Upper lobe of left lung (tissue), 6 donors: ENCODE results near the gene STIM1. TPM values are rescaled to one million over a fixed set of nuclear protein-coding genes. Genes with fewer than 3 reads are reported as not detected.

Experiments used
- ATAC-seq, 2 donors: fragments of 200-7000 bp; cut with Tn5 transposase; one replicate each; pipeline ENCODE4 v1.9.1; 2022; ENCODE audit warnings: mild to moderate bottlenecking in 2 of 2, moderate library complexity in 2 of 2; ENCODE audit not compliant: low FRiP score in 2 of 2
- DNase-seq, 2 donors: peaks; one replicate each; pipeline ENCODE4 v3.0.0-alpha.2; 2019 to 2020
- H3K27ac ChIP-seq, 4 donors: fragments of 200-600 bp; sonication (generic); one replicate each; pipeline ENCODE4 v1.5.1; 2016 to 2019
- H3K27me3 ChIP-seq, 4 donors: fragments of 200-600 bp; sonication (generic); one replicate each; pipeline ENCODE4 v1.5.1; 2017 to 2019
- H3K36me3 ChIP-seq, 4 donors: fragments of 200-600 bp; sonication (generic); one replicate each; pipeline ENCODE4 v1.5.1; 2016 to 2019
- H3K4me1 ChIP-seq, 4 donors: fragments of 200-600 bp; sonication (generic); one replicate each; pipeline ENCODE4 v1.5.1; 2018 to 2019
- H3K4me3 ChIP-seq, 4 donors: fragments of 200-600 bp; sonication (generic); one replicate each; pipeline ENCODE4 v1.5.1; 2017 to 2019; ENCODE audit warnings: mild to moderate bottlenecking in 2 of 4, moderate library complexity in 1 of 4
- H3K9me3 ChIP-seq, 4 donors: fragments of 200-600 bp; sonication (generic); one replicate each; pipeline ENCODE4 v1.5.1; 2018 to 2019
- CTCF ChIP-seq, 6 experiments: fragments of 450-650 bp in 4 of 6; fragments of 200-600 bp in 2 of 6; sonication (generic) in 2 of 6; IDR thresholded peaks; one replicate each; pipeline ENCODE4 v1.5.1; 2016 to 2019; ENCODE audit warnings: antibody characterized with exemption in 6 of 6
- EP300 ChIP-seq, 4 donors: sonication (generic); formaldehyde crosslinking; IDR thresholded peaks; one replicate each; pipeline ENCODE4 v1.5.1; 2017; ENCODE audit warnings: antibody characterized with exemption in 4 of 4, control low read depth in 2 of 4
- POLR2A ChIP-seq, 4 donors: fragments of 450-650 bp; IDR thresholded peaks; one replicate each; pipeline ENCODE4 v1.5.1; 2016 to 2017; ENCODE audit warnings: antibody characterized with exemption in 4 of 4, mild to moderate bottlenecking in 2 of 4
- POLR2AphosphoS5 ChIP-seq, 2 donors: sonication (generic); formaldehyde crosslinking; IDR thresholded peaks; one replicate each; pipeline ENCODE4 v1.5.1; 2017; ENCODE audit warnings: antibody characterized with exemption in 2 of 2
- WGBS, 2 donors: methylation state at CpG; one replicate each; pipeline ENCODE4 v1.1.5; 2017 to 2018; 5-methylcytosine and 5-hydroxymethylcytosine counted together
- total RNA-seq, 6 donors: library from RNA; depleted of rRNA in 4 of 6; stranded (reverse); fragments of >200 nt in 4 of 6; gene quantifications; one replicate each; pipeline versions ENCODE4 v1.1.0 to v1.2.1, GENCODE V29; 2016 to 2021
- donor health status: DM: no; HTN: no; CAD: no; lungs with moderate emphysema.
- donor health status: DM: no; HTN: yes; CAD: no; lungs with severe emphysema.

The STIM1 gene
- total RNA-seq, 6 donors from 2014 or later, result 39.7 to 81.8 (median 56.5) TPM

- no peaks in the 10 kb centered on the region for H3K27me3 ChIP-seq
- peak in 1 of 2 donors; percentile 93 for ATAC-seq
- peak overlapping the region; percentile 18 to 71 (median 37) for H3K27ac ChIP-seq
- no peaks in the 10 kb centered on the region for H3K9me3 ChIP-seq
- no peaks in the 10 kb centered on the region for H3K36me3 ChIP-seq
- peaks cover 5 to 12% (median 11%) of the 10 kb centered on the region in 4 donors for H3K4me1 ChIP-seq
- peak in 1 of 2 donors; percentile 75 for DNase-seq
- TF ChIP-seq POLR2AphosphoS5 (IDR thresholded peaks at IDR 0.05) (no peak), EP300 (IDR thresholded peaks at IDR 0.05) (no peak), POLR2A (IDR thresholded peaks at IDR 0.05) (no peak), CTCF (IDR thresholded peaks at IDR 0.05) (no peak)
- 55 to 68% methylated on average over 2 of the region's 2 CpGs for WGBS, 2 donors
- no peak overlapping the region for H3K4me3 ChIP-seq
These were observed 64.8 kb downstream of the STIM1 start for GRCh38 chr11:3920148-3920852.

- Histone ChIP-seq H3K27me3 (no peaks in the 10 kb centered on the region), H3K4me3 (no peak overlapping the region), H3K36me3 (no peaks in the 10 kb centered on the region), H3K27ac (no peak overlapping the region), H3K9me3 (no peaks in the 10 kb centered on the region), H3K4me1 (peaks cover 2 to 12% (median 11%) of the 10 kb centered on the region in 4 donors)
- ATAC-seq (no peak), DNase-seq (no peak)
- no peak for TF ChIP-seq EP300 (IDR thresholded peaks at IDR 0.05)
- TF ChIP-seq POLR2AphosphoS5 (IDR thresholded peaks at IDR 0.05), result no peak
- 97 to 98% methylated on average over 1 of the region's 1 CpG for WGBS, 2 donors
These were observed 66.6 kb downstream of the STIM1 start for GRCh38 chr11:3922056-3922455.

GRCh38 chr11:3925513-3925912 lies 70.0 kb downstream of the STIM1 start:
- no peak overlapping the region for H3K27ac ChIP-seq
- 86 to 88% methylated on average over 1 of the region's 1 CpG for WGBS, 2 donors
- no peaks in the 10 kb centered on the region for H3K27me3 ChIP-seq
- TF ChIP-seq POLR2AphosphoS5 (IDR thresholded peaks at IDR 0.05), result no peak
- no peak for TF ChIP-seq POLR2A (IDR thresholded peaks at IDR 0.05)
- TF ChIP-seq CTCF (IDR thresholded peaks at IDR 0.05), result no peak
- no peaks in the 10 kb centered on the region for H3K36me3 ChIP-seq
- H3K4me1 ChIP-seq, result peaks cover 9 to 16% (median 9%) of the 10 kb centered on the region in 4 donors
- no peak overlapping the region for H3K4me3 ChIP-seq
- no peak for DNase-seq
- no peaks in the 10 kb centered on the region for H3K9me3 ChIP-seq
- ATAC-seq, result no peak

- Histone ChIP-seq H3K9me3 (no peaks in the 10 kb centered on the region), H3K27me3 (no peaks in the 10 kb centered on the region), H3K27ac (no peak overlapping the region), H3K4me3 (no peak overlapping the region), H3K36me3 (no peaks in the 10 kb centered on the region), H3K4me1 (peaks cover 9 to 15% (median 9%) of the 10 kb centered on the region in 4 donors)
- peak in 1 of 2 donors; percentile 38 for ATAC-seq
- TF ChIP-seq CTCF (IDR thresholded peaks at IDR 0.05) (no peak), POLR2AphosphoS5 (IDR thresholded peaks at IDR 0.05) (no peak), EP300 (IDR thresholded peaks at IDR 0.05) (no peak), POLR2A (IDR thresholded peaks at IDR 0.05) (no peak)
- no peak for DNase-seq
These were observed 71.1 kb downstream of the STIM1 start for GRCh38 chr11:3926458-3927095.

- H3K27ac ChIP-seq, result no peak overlapping the region
- DNase-seq (no peak), ATAC-seq (no peak)
- no peaks in the 10 kb centered on the region for H3K27me3 ChIP-seq
- peaks cover 9 to 15% (median 9%) of the 10 kb centered on the region in 4 donors for H3K4me1 ChIP-seq
- H3K4me3 ChIP-seq, result no peak overlapping the region
- TF ChIP-seq POLR2A (IDR thresholded peaks at IDR 0.05) (no peak), EP300 (IDR thresholded peaks at IDR 0.05) (no peak), POLR2AphosphoS5 (IDR thresholded peaks at IDR 0.05) (no peak), CTCF (IDR thresholded peaks at IDR 0.05) (no peak)
- WGBS, 2 donors, result 74 to 77% methylated on average over 6 of the region's 6 CpGs
- H3K9me3 ChIP-seq, result no peaks in the 10 kb centered on the region
- no peaks in the 10 kb centered on the region for H3K36me3 ChIP-seq
These were observed 71.8 kb downstream of the STIM1 start for GRCh38 chr11:3927129-3927796.
